Iris pigment epithelial cell (primary cell): ENCODE data around the gene CPTP.
"Not testable (repeated sequence)": the region's sequence is repeated elsewhere in the genome, so short reads cannot be mapped to it uniquely, and the experiment has no call there.

Experiments
- DNase-seq: peaks from one replicate; pipeline ENCODE4 v3.0.0-alpha.2; 2011; ENCODE audit warnings: low read depth

CPTP gene

DNA sequence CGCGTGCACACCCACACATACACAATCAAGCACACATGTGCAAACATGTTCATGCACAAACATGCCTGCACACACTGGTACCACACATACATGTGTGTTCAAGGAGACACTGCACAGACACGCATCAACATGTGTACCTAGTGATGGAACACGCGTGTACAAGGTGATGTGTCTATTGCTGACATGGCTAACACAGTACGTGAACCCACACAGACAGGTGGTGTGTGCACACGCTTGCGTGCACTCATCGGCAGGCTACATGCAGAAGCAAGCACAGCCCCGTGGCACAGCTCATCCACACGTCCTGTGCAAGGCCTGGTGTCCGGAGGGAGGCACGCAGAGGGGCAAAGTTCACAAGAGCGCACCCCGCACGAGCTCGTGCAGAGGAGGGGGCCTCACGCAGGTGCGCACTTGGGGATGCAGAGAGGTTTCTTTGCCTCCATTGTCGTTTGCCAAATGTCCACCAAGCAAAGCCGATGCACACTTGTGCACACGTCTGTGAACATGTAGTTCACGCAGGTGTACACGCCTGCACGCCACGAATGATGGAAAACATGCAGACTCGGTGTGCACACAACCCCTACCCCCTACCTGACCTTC is 17.8 kb upstream of the CPTP start:
- DNase-seq: peak; percentile 15

DNA sequence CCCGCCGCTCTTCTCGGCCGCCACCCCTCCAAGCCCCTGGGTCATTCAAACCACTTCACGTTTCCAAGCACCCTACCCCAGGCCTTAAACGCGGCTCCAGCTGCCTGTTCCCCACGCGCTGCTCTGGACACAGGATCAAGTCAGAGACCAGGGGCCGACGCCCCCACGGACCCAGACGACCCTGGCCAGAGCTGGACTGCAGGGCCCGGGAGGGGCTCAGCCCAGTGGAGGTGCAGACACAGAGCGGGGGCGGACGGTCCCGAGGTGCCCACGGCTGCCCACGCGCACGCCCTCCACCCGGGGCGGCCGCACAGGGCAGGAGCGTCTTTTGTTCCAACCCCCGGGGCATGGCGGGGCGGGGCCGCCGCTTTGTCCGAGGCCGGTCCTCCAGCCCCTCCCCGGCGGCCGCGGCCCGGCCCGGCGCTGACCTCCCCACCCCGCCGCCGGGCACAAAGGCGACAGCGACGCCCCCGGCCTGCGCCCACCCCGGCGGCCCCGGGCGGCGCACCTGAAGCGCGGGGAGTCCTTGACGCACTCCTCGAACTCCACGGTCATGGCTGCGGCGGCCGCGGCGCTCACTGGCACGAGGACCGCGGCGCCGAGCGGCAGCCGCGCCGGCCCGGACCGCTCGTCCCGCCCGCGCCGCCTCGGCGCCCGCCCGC is 17.2 kb upstream of the CPTP start:
- DNase-seq: peak; percentile 21

DNA sequence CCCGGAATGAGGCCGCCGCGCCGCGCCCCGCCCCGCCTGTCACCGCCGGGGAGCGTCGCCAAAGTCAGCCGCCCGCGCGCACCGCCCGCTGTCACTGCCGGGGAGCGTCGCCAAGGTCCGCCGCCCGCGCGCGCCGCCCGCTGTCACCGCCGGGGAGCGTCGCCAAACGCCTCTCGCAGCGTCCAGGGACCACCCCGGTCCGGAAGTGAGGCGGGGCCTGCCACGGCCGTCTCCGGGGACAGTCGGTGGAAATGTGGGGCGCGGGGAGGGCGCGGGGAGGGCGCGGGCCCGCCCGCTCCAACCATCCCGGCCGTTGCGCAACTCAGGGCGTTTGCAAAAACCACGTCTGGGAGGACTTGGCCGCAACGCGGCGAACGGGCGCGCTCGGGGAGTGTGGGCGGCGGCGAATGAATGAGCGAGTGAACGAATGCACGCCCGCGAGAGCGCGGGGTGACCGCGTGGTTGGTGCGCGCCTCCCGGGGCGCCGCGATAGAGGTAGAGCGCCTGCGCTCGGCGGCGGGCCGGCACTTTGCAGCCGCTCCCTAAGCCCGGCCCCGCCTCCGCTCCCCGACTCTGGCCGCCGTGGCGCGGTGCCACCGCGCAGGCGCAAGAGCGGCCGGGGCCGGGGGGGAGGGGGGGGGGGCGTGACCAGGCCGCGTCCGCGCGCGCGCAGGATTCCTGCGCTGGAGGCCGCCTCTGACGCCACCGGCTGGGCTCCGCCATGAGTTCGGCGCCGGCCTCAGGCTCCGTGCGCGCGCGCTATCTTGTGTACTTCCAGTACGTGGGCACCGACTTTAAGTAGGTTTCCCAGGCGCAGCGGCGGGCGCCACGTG is 16.5 kb upstream of the CPTP start, which contains the start of the genes ACAP3 and PUSL1:
Gene ACAP3, minus strand, starts transcription at position 8 of the 833 bp plus-strand sequence. CDS start 115 bp downstream, outside the sequence.
Gene PUSL1, plus strand, starts transcription at position 675 of the 833 bp plus-strand sequence. Its CDS starts 47 bp downstream, at position 722.
- DNase-seq: peak; percentile 96

DNA sequence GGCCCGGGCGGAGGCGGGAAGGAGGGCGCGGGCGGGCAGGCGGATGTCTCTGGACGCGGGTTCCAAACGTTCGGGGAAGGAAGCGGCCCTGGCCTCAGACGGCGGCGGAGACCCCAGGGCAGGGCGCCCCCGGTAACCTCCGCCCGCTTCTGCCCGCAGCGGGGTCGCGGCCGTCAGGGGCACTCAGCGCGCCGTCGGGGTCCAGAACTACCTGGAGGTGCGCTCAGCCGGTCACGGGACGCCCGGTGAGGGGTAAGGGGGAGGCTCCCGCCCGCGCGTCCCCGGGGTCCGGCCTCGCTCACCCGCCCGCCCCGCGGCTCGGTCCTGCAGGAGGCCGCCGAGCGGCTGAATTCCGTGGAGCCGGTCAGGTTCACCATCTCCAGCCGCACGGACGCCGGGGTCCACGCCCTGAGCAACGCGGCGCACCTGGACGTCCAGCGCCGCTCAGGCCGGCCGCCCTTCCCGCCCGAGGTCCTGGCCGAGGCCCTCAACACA is 15.8 kb upstream of the CPTP start:
- DNase-seq: no peak

DNA sequence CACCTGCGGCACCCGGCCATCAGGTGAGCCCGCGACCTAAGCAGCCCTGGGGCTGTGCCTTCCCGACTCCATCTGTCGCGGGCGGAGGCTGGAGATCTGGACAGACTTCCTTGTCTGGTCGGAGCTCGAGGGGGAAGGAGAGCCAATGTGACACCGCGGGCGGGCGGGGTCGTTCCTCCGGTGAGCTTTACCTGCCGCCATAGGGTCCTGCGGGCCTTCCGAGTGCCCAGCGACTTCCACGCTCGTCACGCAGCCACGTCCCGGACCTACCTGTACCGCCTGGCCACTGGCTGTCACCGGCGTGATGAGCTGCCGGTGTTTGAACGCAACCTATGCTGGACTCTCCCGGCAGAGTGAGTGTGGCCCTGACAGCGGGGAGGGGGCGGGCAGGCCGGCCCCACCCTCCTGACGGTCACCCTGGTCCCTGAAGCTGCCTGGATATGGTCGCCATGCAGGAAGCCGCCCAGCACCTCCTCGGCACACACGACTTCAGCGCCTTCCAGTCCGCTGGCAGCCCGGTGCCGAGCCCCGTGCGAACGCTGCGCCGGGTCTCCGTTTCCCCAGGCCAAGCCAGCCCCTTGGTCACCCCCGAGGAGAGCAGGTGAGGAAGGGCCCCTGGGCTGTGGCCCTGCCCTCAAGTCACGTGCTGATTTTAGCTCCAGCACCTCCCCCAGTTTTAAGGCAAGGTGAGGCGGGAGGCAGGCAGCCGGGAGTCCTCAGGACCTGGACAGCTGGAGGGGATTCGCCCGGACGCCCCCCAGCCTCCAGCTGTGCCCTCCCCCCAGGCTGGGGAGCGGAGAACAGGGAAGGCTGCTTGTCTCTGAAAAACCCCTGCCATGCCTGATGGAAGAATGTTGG is 15.1 kb upstream of the CPTP start:
- DNase-seq: peak; percentile 15

DNA sequence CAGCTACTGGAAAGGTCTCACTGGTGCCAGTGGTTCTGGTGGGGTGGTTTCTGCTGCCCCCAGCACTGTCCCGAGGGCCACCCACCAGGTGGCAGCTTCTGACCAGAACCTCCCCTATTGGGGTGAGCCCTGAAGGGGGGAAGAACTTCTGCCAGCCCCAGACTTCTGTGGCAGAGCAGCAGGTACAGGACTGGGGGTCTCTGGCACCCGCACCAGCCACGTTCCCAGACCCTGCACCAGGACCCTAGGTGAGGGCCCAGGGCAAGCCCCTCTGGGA is 14.6 kb upstream of the CPTP start:
- DNase-seq: no peak

DNA sequence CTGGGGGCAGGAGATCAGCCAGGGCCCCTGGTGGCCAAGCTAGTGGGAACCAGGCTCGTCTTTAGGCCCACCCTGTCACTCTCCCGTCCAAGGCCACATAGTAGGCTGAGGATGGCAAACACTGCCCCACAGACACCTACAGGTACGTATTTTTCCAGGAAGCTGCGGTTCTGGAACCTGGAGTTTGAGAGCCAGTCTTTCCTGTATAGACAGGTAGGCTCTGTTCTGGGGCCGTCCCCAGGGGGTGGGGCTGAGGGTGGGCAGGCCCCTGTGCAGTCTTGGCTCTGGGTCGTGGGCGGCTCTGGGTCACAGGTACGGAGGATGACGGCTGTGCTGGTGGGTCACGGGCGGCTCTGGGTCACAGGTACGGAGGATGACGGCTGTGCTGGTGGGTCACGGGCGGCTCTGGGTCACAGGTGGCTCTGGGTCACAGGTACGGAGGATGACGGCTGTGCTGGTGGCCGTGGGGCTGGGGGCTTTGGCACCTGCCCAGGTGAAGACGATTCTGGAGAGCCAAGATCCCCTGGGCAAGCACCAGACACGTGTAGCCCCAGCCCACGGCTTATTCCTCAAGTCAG is 14.0 kb upstream of the CPTP start:
- no peak for DNase-seq

GRCh38 chr1:1311107-1312104 is 13.2 kb upstream of the CPTP start:
- DNase-seq: no peak

GRCh38 chr1:1312450-1313314 is 11.9 kb upstream of the CPTP start:
- DNase-seq: no peak

DNA sequence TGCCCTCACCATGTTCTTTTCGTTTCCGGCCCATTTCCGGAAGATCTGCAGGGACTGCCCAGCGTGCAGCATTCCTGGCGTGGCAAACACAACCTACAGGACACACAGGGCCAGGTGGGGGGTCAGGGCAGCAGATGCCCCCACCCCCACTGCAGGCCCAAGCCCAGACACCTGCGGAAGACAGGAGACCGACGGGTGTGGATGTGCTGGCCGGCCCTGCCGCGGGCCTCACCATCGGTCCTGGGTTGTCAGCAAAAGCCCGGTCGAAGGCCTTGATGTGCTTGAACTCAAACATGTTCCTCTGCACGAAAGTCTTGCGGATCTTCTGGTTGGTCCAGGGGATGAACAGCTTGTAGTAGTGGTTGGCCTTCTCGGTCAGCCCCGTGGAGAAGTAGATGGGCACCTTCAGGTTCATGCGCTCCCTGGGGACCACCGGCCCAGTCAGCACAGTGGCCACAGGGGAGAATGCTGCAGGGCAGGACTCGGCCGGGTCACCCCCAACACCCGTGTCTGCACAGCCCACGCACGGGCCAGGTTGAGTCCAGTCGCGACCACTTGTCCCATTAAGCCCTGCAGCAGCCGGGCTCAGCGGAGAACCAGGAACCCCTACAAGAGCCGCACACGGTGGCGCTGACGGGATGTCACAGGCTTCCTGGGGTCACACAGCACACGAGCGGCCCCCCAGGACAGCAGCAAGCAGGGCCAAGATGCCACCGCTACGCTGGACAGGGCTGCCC is 10.9 kb upstream of the CPTP start:
- no peak for DNase-seq

DNA sequence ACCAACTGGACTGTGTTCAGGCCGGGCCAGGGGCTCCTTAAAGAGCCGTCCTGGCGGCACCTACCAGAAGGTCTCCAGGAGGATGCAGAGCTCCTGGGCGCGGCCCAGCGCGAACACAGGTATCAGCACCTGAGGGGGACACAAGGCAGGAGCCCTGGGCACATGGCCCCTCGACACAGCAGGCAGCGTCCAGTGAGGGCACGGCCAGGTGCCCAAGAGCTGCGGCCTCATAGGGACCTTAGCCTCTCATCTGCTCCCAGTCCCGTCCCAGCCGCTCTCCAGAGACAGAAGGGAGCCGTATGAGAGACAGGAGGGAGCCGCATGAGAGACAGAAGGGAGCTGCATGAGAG is 10.4 kb upstream of the CPTP start:
- DNase-seq: no peak

DNA sequence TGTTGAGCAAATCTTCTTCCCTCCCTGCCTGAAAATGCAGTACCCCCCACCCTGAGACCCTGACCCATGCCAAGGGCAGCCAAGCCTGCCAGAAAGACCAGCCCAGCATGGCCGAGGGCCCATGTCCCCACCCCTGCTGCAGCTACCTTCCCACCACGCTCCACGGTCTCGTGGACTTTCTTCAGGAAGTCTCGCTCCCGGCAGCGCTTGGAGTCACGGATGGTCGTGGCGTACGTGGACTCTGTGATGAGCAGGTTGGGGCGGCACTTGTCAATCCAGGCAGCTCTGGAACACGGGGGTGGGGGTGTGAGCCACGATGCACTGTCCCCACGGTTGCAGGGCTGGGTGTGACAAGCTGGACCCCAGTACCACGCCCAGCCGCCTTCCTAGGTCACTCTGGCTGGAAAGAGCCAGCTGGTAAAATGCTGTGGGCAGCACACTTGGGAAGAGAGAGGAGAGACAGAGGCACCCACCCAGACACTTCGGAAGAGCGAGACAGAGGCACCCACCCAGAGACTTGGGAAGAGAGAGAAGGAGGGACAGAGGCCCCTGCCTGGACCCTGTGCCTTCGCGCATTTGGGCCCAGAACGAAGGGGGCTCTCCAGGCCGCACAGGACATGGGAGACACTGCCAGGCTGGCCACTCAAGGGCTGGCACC is 9.8 kb upstream of the CPTP start:
- DNase-seq: no peak

DNA sequence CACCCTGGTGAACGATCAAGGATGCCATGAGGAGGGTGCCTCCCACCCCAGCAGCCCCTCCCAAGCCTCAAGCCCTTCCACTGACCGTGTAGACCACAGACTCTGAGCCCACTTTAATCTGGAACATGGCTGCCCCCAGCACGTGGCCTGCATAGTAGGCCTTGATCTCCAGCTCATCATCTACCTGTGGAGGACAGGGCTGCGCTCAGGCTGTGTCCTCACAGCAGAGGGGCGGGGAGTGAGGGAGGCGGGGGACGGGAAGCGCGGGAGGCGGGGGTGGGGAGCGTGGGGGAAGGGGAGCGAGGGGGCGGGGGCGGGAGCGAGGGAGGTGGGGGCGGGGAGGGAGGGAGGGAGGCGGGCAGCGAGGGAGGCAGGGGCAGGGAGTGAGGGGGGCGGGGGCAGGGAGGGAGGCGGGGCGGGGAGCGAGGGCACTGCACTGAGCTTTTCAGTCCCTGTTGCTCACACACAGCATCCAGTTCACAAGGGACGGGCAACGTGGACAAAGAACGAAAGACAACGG is 9.1 kb upstream of the CPTP start:
- DNase-seq: no peak

- not testable (repeated sequence) for DNase-seq
Measured at GRCh38 chr1:1316199-1316598, 8.4 kb upstream of the CPTP start.

GRCh38 chr1:1317420-1317819 is 7.2 kb upstream of the CPTP start:
- DNase-seq: no peak

DNA sequence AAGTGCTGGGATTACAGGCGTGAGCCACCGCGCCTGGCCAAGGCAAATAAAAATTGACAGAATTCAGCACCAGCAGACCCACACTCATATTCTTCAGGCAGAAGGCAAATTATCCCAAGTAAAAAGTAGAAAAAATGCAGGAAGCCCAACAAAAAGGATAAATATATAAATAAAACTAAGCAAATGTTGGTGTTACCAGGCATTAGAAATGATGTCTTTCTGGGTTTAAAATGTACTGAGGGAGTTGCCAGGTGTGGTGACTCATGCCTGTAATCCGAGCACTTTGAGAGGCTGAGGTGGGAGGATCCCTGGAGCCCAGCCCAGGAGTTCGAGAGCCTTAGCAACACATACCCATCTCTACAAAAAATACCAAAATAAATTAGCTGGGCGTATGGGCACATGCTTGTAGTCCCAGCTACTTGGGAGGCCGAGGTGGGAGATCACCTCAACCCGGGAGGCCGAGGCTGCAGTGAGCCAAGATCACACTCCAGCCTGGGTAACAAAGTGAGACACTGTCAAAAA is 6.4 kb upstream of the CPTP start:
- DNase-seq: peak; percentile 96

GRCh38 chr1:1318777-1319645 is 5.6 kb upstream of the CPTP start:
- DNase-seq: no peak
